Measurements from ENCODE around the gene ZRANB3. TPM values are rescaled to one million over a fixed set of nuclear protein-coding genes. Genes with fewer than 3 reads are reported as not detected.
"Not testable (repeated sequence)": the region's sequence is repeated elsewhere in the genome, so short reads cannot be mapped to it uniquely, and the experiment has no call there.

ZRANB3 gene
- polyA plus RNA-seq, 1 donor, result 3.8 TPM

GRCh38 chr2:135546436-135546835 is 15.4 kb upstream of the ZRANB3 start:
- H3K4me3 ChIP-seq (ENCODE audit: low read length), result no peak overlapping the region
- no peak overlapping the region for H3K27ac ChIP-seq (ENCODE audit: low read length)
- DNase-seq, result no peak
- H3K27me3 ChIP-seq (ENCODE audit: control insufficient read depth, insufficient read depth, low read length), result no peaks in the 10 kb centered on the region
- H3K9me3 ChIP-seq (ENCODE audit: control insufficient read depth, low read depth, low read length), result no peaks in the 10 kb centered on the region
- no CpG with 5 or more reads among the region's 3 CpGs for WGBS (ENCODE audit: insufficient coverage, low lambda C conversion rate)
- H3K4me1 ChIP-seq (ENCODE audit: control insufficient read depth, insufficient read depth, low read length), result no peaks in the 10 kb centered on the region
- no peaks in the 10 kb centered on the region for H3K36me3 ChIP-seq (ENCODE audit: control insufficient read depth, insufficient read depth, low read length)

DNA sequence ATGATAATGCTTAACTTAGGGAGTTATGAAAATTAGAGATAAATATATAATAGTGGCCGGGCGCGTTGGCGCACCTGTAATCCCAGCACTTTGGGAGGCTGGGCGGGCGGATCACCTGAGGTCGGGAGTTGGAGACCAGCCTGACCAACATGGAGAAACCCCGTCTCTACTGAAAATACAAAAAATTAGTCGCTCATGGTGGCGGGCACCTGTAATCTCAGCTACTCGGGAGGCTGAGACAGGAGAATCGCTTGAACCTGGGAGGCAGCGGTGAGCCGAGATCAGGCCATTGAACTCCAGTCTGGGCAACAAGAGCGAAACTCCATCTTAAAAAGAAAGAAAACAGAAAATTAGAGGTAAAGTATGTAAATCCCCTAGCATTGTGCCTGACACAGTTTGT is 2.5 kb upstream of the ZRANB3 start:
- DNase-seq; H3K4me1 ChIP-seq (ENCODE audit: control insufficient read depth, insufficient read depth, low read length); H3K4me3 ChIP-seq (ENCODE audit: low read length); H3K27me3 ChIP-seq (ENCODE audit: control insufficient read depth, insufficient read depth, low read length); H3K36me3 ChIP-seq (ENCODE audit: control insufficient read depth, insufficient read depth, low read length); H3K9me3 ChIP-seq (ENCODE audit: control insufficient read depth, low read depth, low read length); H3K27ac ChIP-seq (ENCODE audit: low read length): not testable (repeated sequence)
- 100% methylated on average over 1 of the region's 15 CpGs for WGBS (ENCODE audit: insufficient coverage, low lambda C conversion rate)

DNA sequence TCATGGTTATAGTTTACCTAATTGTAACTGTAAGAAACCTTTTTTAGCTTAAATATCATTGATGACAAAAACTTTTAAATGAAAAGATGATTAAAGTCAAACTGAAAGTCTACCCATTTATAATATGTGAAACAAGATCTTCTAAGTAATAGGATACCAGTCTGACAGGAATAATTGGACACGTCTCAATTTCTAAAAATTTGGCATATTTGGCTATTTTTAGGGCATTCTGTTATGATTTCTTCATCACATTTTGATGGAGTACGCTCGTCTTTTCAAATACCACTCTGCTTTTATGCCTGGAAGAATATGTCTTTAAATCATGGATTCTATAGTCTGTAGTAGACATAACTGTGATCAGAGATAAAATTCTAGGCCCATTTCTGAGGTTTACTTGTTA is 1.6 kb upstream of the ZRANB3 start:
- no peaks in the 10 kb centered on the region for H3K4me1 ChIP-seq (ENCODE audit: control insufficient read depth, insufficient read depth, low read length)
- H3K4me3 ChIP-seq (ENCODE audit: low read length), result peak overlapping the region; percentile 78
- WGBS (ENCODE audit: insufficient coverage, low lambda C conversion rate), result 54% methylated on average over 3 of the region's 3 CpGs
- no peaks in the 10 kb centered on the region for H3K27me3 ChIP-seq (ENCODE audit: control insufficient read depth, insufficient read depth, low read length)
- H3K9me3 ChIP-seq (ENCODE audit: control insufficient read depth, low read depth, low read length), result peaks cover 2% of the 10 kb centered on the region
- no peak overlapping the region for H3K27ac ChIP-seq (ENCODE audit: low read length)
- DNase-seq, result no peak
- no peaks in the 10 kb centered on the region for H3K36me3 ChIP-seq (ENCODE audit: control insufficient read depth, insufficient read depth, low read length)

GRCh38 chr2:135531231-135532197 is 496 bp upstream of the ZRANB3 start, which contains the start of gene R3HDM1:
R3HDM1 (plus strand) TSS chr2:135531484; CDS start chr2:135604846, 73,362 bp downstream.
- Histone ChIP-seq H3K27me3 (ENCODE audit: control insufficient read depth, insufficient read depth, low read length) (no peaks in the 10 kb centered on the region), H3K4me3 (ENCODE audit: low read length) (peak within 1 kb of the TSS; percentile 78), H3K36me3 (ENCODE audit: control insufficient read depth, insufficient read depth, low read length) (no peaks in the 10 kb centered on the region), H3K9me3 (ENCODE audit: control insufficient read depth, low read depth, low read length) (peaks cover 2% of the 10 kb centered on the region), H3K4me1 (ENCODE audit: control insufficient read depth, insufficient read depth, low read length) (no peaks in the 10 kb centered on the region), H3K27ac (ENCODE audit: low read length) (peak within 1 kb of the TSS; percentile 97)
- WGBS (ENCODE audit: insufficient coverage, low lambda C conversion rate), result no CpG with 5 or more reads among the region's 75 CpGs
- DNase-seq, result peak; percentile 99 to 100

- 100% methylated on average over 1 of the region's 3 CpGs for WGBS (ENCODE audit: insufficient coverage, low lambda C conversion rate)
- no peaks in the 10 kb centered on the region for H3K27me3 ChIP-seq (ENCODE audit: control insufficient read depth, insufficient read depth, low read length)
- H3K27ac ChIP-seq (ENCODE audit: low read length), result no peak overlapping the region
- H3K4me3 ChIP-seq (ENCODE audit: low read length), result no peak overlapping the region
- DNase-seq, result no peak
- no peaks in the 10 kb centered on the region for H3K4me1 ChIP-seq (ENCODE audit: control insufficient read depth, insufficient read depth, low read length)
- H3K9me3 ChIP-seq (ENCODE audit: control insufficient read depth, low read depth, low read length), result peaks cover 2% of the 10 kb centered on the region
- no peaks in the 10 kb centered on the region for H3K36me3 ChIP-seq (ENCODE audit: control insufficient read depth, insufficient read depth, low read length)
These were observed 3.0 kb downstream of the ZRANB3 start for GRCh38 chr2:135528006-135528405.

GRCh38 chr2:135525786-135526185 is 5.2 kb downstream of the ZRANB3 start:
- Histone ChIP-seq H3K9me3 (ENCODE audit: control insufficient read depth, low read depth, low read length) (no peaks in the 10 kb centered on the region), H3K27ac (ENCODE audit: low read length) (no peak overlapping the region), H3K36me3 (ENCODE audit: control insufficient read depth, insufficient read depth, low read length) (no peaks in the 10 kb centered on the region), H3K4me1 (ENCODE audit: control insufficient read depth, insufficient read depth, low read length) (no peaks in the 10 kb centered on the region), H3K27me3 (ENCODE audit: control insufficient read depth, insufficient read depth, low read length) (no peaks in the 10 kb centered on the region), H3K4me3 (ENCODE audit: low read length) (no peak overlapping the region)
- WGBS (ENCODE audit: insufficient coverage, low lambda C conversion rate), result no CpG with 5 or more reads among the region's 1 CpG
- no peak for DNase-seq

DNA sequence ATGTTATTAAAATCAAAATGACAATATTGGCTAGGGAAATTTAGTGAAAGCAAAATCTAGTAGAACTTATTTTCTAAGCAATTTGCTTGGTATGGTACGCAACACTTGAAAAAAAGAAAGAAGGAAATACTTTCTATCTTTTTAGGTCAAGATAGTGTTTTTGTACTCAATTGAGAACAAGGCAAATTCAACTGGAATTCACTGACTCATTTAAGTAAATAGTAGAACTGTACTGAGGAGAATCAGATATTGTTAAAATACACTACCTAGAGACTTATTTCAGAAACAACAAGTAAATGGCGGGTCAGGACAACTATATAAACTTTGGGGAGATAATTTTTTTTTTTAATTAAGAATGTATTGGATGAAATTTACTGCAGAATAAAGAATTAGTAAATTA is 18.9 kb downstream of the ZRANB3 start:
- DNase-seq, result no peak
- Histone ChIP-seq H3K27ac (ENCODE audit: low read length) (no peak overlapping the region), H3K36me3 (ENCODE audit: control insufficient read depth, insufficient read depth, low read length) (no peaks in the 10 kb centered on the region), H3K4me3 (ENCODE audit: low read length) (no peak overlapping the region), H3K27me3 (ENCODE audit: control insufficient read depth, insufficient read depth, low read length) (no peaks in the 10 kb centered on the region), H3K9me3 (ENCODE audit: control insufficient read depth, low read depth, low read length) (peaks cover 5% of the 10 kb centered on the region), H3K4me1 (ENCODE audit: control insufficient read depth, insufficient read depth, low read length) (no peaks in the 10 kb centered on the region)
- WGBS (ENCODE audit: insufficient coverage, low lambda C conversion rate), result 100% methylated on average over 1 of the region's 2 CpGs

- H3K4me3 ChIP-seq (ENCODE audit: low read length), result no peak overlapping the region
- DNase-seq, result no peak
- H3K27me3 ChIP-seq (ENCODE audit: control insufficient read depth, insufficient read depth, low read length), result no peaks in the 10 kb centered on the region
- H3K9me3 ChIP-seq (ENCODE audit: control insufficient read depth, low read depth, low read length), result peaks cover 5% of the 10 kb centered on the region
- H3K36me3 ChIP-seq (ENCODE audit: control insufficient read depth, insufficient read depth, low read length), result no peaks in the 10 kb centered on the region
- H3K27ac ChIP-seq (ENCODE audit: low read length), result no peak overlapping the region
- WGBS (ENCODE audit: insufficient coverage, low lambda C conversion rate), result no CpG with 5 or more reads among the region's 5 CpGs
- H3K4me1 ChIP-seq (ENCODE audit: control insufficient read depth, insufficient read depth, low read length), result no peaks in the 10 kb centered on the region
These were observed 20.4 kb downstream of the ZRANB3 start for GRCh38 chr2:135510577-135510976.

DNA sequence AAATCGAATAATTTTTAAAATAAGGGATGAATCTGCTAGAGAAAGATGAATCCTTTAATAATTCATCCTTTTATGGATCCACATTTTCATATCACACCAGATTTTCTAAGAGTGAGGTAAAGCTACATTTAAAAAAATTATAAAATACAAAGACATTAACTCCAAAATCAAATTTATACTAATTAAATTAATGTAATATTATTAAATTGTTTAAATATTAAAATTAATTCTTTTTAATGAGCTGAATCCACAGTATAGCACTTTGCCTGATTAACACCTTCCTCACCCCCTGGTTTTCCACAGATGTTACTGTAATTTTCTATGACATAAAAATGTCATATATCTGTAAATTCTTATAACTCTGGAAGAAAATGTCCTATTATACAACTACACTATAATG is 26.2 kb downstream of the ZRANB3 start:
- WGBS (ENCODE audit: insufficient coverage, low lambda C conversion rate), result no CpG with 5 or more reads among the region's 1 CpG
- no peaks in the 10 kb centered on the region for H3K9me3 ChIP-seq (ENCODE audit: control insufficient read depth, low read depth, low read length)
- no peaks in the 10 kb centered on the region for H3K27me3 ChIP-seq (ENCODE audit: control insufficient read depth, insufficient read depth, low read length)
- H3K27ac ChIP-seq (ENCODE audit: low read length), result no peak overlapping the region
- H3K36me3 ChIP-seq (ENCODE audit: control insufficient read depth, insufficient read depth, low read length), result no peaks in the 10 kb centered on the region
- H3K4me1 ChIP-seq (ENCODE audit: control insufficient read depth, insufficient read depth, low read length), result no peaks in the 10 kb centered on the region
- no peak overlapping the region for H3K4me3 ChIP-seq (ENCODE audit: low read length)
- no peak for DNase-seq

GRCh38 chr2:135498588-135498987 is 32.4 kb downstream of the ZRANB3 start:
- DNase-seq; H3K9me3 ChIP-seq (ENCODE audit: control insufficient read depth, low read depth, low read length); H3K4me3 ChIP-seq (ENCODE audit: low read length); H3K4me1 ChIP-seq (ENCODE audit: control insufficient read depth, insufficient read depth, low read length); H3K36me3 ChIP-seq (ENCODE audit: control insufficient read depth, insufficient read depth, low read length); H3K27me3 ChIP-seq (ENCODE audit: control insufficient read depth, insufficient read depth, low read length); H3K27ac ChIP-seq (ENCODE audit: low read length): not testable (repeated sequence)
- 100% methylated on average over 2 of the region's 7 CpGs for WGBS (ENCODE audit: insufficient coverage, low lambda C conversion rate)

GRCh38 chr2:135494917-135495316 is 36.1 kb downstream of the ZRANB3 start:
- peaks cover 4% of the 10 kb centered on the region for H3K9me3 ChIP-seq (ENCODE audit: control insufficient read depth, low read depth, low read length)
- H3K27ac ChIP-seq (ENCODE audit: low read length), result no peak overlapping the region
- H3K36me3 ChIP-seq (ENCODE audit: control insufficient read depth, insufficient read depth, low read length), result no peaks in the 10 kb centered on the region
- DNase-seq, result no peak
- H3K4me3 ChIP-seq (ENCODE audit: low read length), result no peak overlapping the region
- 100% methylated on average over 1 of the region's 2 CpGs for WGBS (ENCODE audit: insufficient coverage, low lambda C conversion rate)
- H3K4me1 ChIP-seq (ENCODE audit: control insufficient read depth, insufficient read depth, low read length), result no peaks in the 10 kb centered on the region
- no peaks in the 10 kb centered on the region for H3K27me3 ChIP-seq (ENCODE audit: control insufficient read depth, insufficient read depth, low read length)

Data from large intestine (tissue), 3 donors.